GM23338 (cell line): ENCODE results near the gene OOSP2. TPM values are rescaled to one million over a fixed set of nuclear protein-coding genes. Genes with fewer than 3 reads are reported as not detected.

Experiments
- ATAC-seq: fragments of 200-7000 bp; cut with Tn5 transposase; 3 replicates; pipeline ENCODE4 v1.9.1; 2020
- DNase-seq: peaks from one replicate; pipeline ENCODE4 v3.0.0-alpha.2; 2015; ENCODE audit warnings: low spot score
- H2AFZ ChIP-seq: fragments of 200-600 bp; sonication (generic); 2 replicates; pipeline ENCODE4 v1.8.0; 2016; ENCODE audit warnings: antibody characterized with exemption, mild to moderate bottlenecking, moderate library complexity
- H3F3A ChIP-seq: fragments of 200-600 bp; sonication (generic); replicated peaks from 2 replicates; pipeline ENCODE4 v1.8.0; 2017; ENCODE audit warnings: antibody characterized with exemption, mixed run types, low read depth
- H3K27ac ChIP-seq: fragments of 200-600 bp; sonication (generic); 2 replicates; pipeline ENCODE4 v1.6.1; 2016; ENCODE audit warnings: low read depth
- H3K27me3 ChIP-seq: fragments of 200-600 bp; sonication (generic); 2 replicates; pipeline ENCODE4 v1.8.0; 2016; ENCODE audit warnings: mild to moderate bottlenecking, mixed run types, moderate library complexity; ENCODE audit not compliant: insufficient read depth
- H3K36me3 ChIP-seq: fragments of 200-600 bp; sonication (generic); 2 replicates; pipeline ENCODE4 v1.8.0; 2016; ENCODE audit warnings: mild to moderate bottlenecking; ENCODE audit not compliant: insufficient read depth
- H3K4me1 ChIP-seq: fragments of 200-600 bp; sonication (generic); 2 replicates; pipeline ENCODE4 v1.8.0; 2016; ENCODE audit warnings: mild to moderate bottlenecking, moderate library complexity; ENCODE audit not compliant: insufficient read depth
- H3K4me2 ChIP-seq: fragments of 200-600 bp; sonication (generic); 2 replicates; pipeline ENCODE4 v1.7.1; 2017; ENCODE audit warnings: mixed run types
- H3K4me3 ChIP-seq: fragments of 200-600 bp; sonication (generic); 2 replicates; pipeline ENCODE4 v1.6.1; 2016; ENCODE audit warnings: mixed run types
- H3K79me2 ChIP-seq: fragments of 200-600 bp; sonication (generic); replicated peaks from 2 replicates; pipeline ENCODE4 v1.8.0; 2017; ENCODE audit warnings: mild to moderate bottlenecking; ENCODE audit not compliant: insufficient read depth
- H3K9me2 ChIP-seq: fragments of 200-600 bp; sonication (generic); 2 replicates; pipeline ENCODE4 v1.8.0; 2017; ENCODE audit not compliant: insufficient read depth
- H4K20me1 ChIP-seq: fragments of 200-600 bp; sonication (generic); replicated peaks from 2 replicates; pipeline ENCODE4 v1.8.0; 2017; ENCODE audit warnings: mild to moderate bottlenecking; ENCODE audit not compliant: insufficient read depth
- H3K27ac Mint-ChIP-seq: 2 replicates; pipeline ENCODE4 v1.8.0; 2020; ENCODE audit warnings: inconsistent platforms, mild to moderate bottlenecking, moderate library complexity, mixed read lengths
- H3K27me3 Mint-ChIP-seq: 3 replicates; pipeline ENCODE4 v1.8.0; 2022; ENCODE audit warnings: low read depth, mild to moderate bottlenecking, moderate library complexity, mixed read lengths, inconsistent platforms; ENCODE audit not compliant: insufficient read depth, poor library complexity
- H3K36me3 Mint-ChIP-seq: 3 replicates; pipeline ENCODE4 v1.8.0; 2021; ENCODE audit warnings: low read depth, mild to moderate bottlenecking, inconsistent platforms, moderate library complexity, mixed read lengths
- H3K4me1 Mint-ChIP-seq: 3 replicates; pipeline ENCODE4 v1.8.0; 2020; ENCODE audit warnings: mild to moderate bottlenecking, inconsistent platforms, mixed read lengths
- H3K4me3 Mint-ChIP-seq: 3 replicates; pipeline ENCODE4 v1.8.0; 2021; ENCODE audit warnings: moderate library complexity, mild to moderate bottlenecking, inconsistent platforms, mixed read lengths
- H3K9me3 Mint-ChIP-seq: 3 replicates; pipeline ENCODE4 v1.8.0; 2020; ENCODE audit warnings: moderate library complexity, mild to moderate bottlenecking, inconsistent platforms, mixed read lengths
- EZH2phosphoT487 ChIP-seq: fragments of 200-600 bp; sonication (generic); IDR thresholded peaks from one replicate; pipeline ENCODE4 v1.8.1; 2018; ENCODE audit warnings: antibody characterized with exemption; ENCODE audit not compliant: unreplicated experiment
- JUNB ChIP-seq: IDR thresholded peaks from one replicate; pipeline ENCODE4 v1.6.1; 2016; ENCODE audit warnings: antibody characterized with exemption; ENCODE audit not compliant: unreplicated experiment
- POLR2AphosphoS5 ChIP-seq: IDR thresholded peaks from 2 replicates; pipeline ENCODE4 v1.6.1; 2016; ENCODE audit warnings: antibody characterized with exemption, low read depth
- REST ChIP-seq: IDR thresholded peaks from one replicate; pipeline ENCODE4 v1.6.1; 2018; ENCODE audit warnings: antibody characterized with exemption; ENCODE audit not compliant: unreplicated experiment
- STAT1 ChIP-seq: IDR thresholded peaks from one replicate; pipeline ENCODE4 v1.6.1; 2016; ENCODE audit warnings: antibody characterized with exemption; ENCODE audit not compliant: unreplicated experiment
- ZNF114 ChIP-seq: fragments of 250-450 bp; sonication (Bioruptor Pico); IDR thresholded peaks from 2 replicates; pipeline ENCODE4 v1.5.0; 2020; ENCODE audit warnings: mild to moderate bottlenecking, moderate library complexity
- ZNF462 ChIP-seq: fragments of 250-450 bp; sonication (Bioruptor Pico); IDR thresholded peaks from 2 replicates; pipeline ENCODE4 v1.5.0; 2020; ENCODE audit warnings: mild to moderate bottlenecking, moderate library complexity
- polyA plus RNA-seq: library from polyadenylated mRNA; unstranded; fragments of >200 nt; fragmentation: Nextera tagmentation; extraction: Ambion mirVana; gene quantifications from 2 replicates; pipeline ENCODE4 v1.2.1, GENCODE V29; 2016
- total RNA-seq: library from RNA; depleted of rRNA; stranded (reverse); fragments of >200 nt; shearing (Covaris generic); gene quantifications from 2 replicates; pipeline ENCODE4 v1.2.3, GENCODE V29; 2014

The OOSP2 gene
- total and polyA plus RNA-seq, 2 experiments from 2014 or later, result not detected

- H3K27me3 Mint-ChIP-seq, result no peaks in the 10 kb centered on the region
- Histone ChIP-seq H3K9me2 (peaks cover 8% of the 10 kb centered on the region; the same call in 1 of the 2 replicates), H3K27ac (no peak overlapping the region), H3K27me3 (no peaks in the 10 kb centered on the region), H3K4me1 (no peaks in the 10 kb centered on the region), H3K4me3 (no peak overlapping the region), H3K36me3 (peaks cover 2% of the 10 kb centered on the region; the same call in 1 of the 2 replicates), H3K79me2 (no peaks in the 10 kb centered on the region), H2AFZ (no peak overlapping the region), H3F3A (no peaks in the 10 kb centered on the region), H4K20me1 (no peaks in the 10 kb centered on the region), H3K4me2 (no peak overlapping the region)
- TF ChIP-seq ZNF114 (CRISPR knock-in tag) (no peak), POLR2AphosphoS5 (no peak), REST (no peak), ZNF462 (CRISPR knock-in tag) (no peak), EZH2phosphoT487 (no peak), JUNB (no peak), STAT1 (no peak)
- no peaks in the 10 kb centered on the region for H3K36me3 Mint-ChIP-seq
- no peak for ATAC-seq
- DNase-seq, result no peak
- no peak overlapping the region for H3K27ac Mint-ChIP-seq
- peaks cover 18% of the 10 kb centered on the region; the same call in 2 of the 3 replicates for H3K9me3 Mint-ChIP-seq
- no peaks in the 10 kb centered on the region for H3K4me1 Mint-ChIP-seq
- H3K4me3 Mint-ChIP-seq, result no peak overlapping the region
Measured at GRCh38 chr11:59992425-59992824, 47.8 kb upstream of the OOSP2 start.
